ENCODE measurements around the gene SHROOM1. TPM values are rescaled to one million over a fixed set of nuclear protein-coding genes. Genes with fewer than 3 reads are reported as not detected.

SHROOM1 gene
- total and polyA plus RNA-seq, 2 of the 8 experiments (the other 6 are each of a cell fraction or from before 2014, with no cell fraction given): 3.9 to 5.2 TPM

DNA sequence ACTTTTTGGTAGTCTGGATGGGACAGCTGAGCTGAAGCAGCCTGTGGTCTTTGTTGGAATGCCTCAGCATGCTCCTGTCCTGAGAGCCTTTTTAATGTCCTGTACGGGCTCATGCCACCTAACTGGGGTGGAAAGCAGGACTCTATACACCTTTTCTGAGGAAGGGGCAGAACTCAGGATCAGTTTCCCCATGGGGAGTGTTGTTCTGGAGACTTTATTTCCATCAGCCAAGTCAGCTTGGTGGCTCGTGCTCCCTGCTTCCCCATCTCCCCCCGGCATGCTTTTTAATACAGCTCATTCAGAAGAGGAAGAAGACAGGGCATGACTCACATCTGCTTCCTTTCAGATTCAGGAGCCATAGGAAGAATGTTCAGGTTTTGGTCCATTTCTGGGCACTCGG is 48.3 kb downstream of the SHROOM1 start:
- Histone ChIP-seq H4K5ac (ENCODE audit: insufficient read length, low read depth, low read length) (no peak overlapping the region), H3K18ac (ENCODE audit: extremely low read depth, low read length) (no peak overlapping the region), H3K79me2 (ENCODE audit: control insufficient read depth in 1 of 2, insufficient read depth in 2 of 2, low read length in 2 of 2) (no peaks in the 10 kb centered on the region), H3K79me1 (ENCODE audit: low read depth, low read length) (no peaks in the 10 kb centered on the region), H3K27ac (ENCODE audit: low read depth, low read length) (no peak overlapping the region), H2AFZ (ENCODE audit: low read length) (no peak overlapping the region), H3K4me1 (replicated peaks in 1 of 4; ENCODE audit: control insufficient read depth in 3 of 4, insufficient read depth in 4 of 4, low read length in 3 of 4) (peaks cover 0 to 3% (median 1%) of the 10 kb centered on the region in 4 experiments; a peak in 3 of 7 replicates), H3K4me3 (ENCODE audit: extremely low read depth in 1 of 4, insufficient read depth in 2 of 4, low read depth in 3 of 4, low read length in 4 of 4) (no peak overlapping the region), H2BK120ac (replicated peaks; ENCODE audit: low read depth, low read length) (no peak overlapping the region), H2BK20ac (ENCODE audit: low read length) (no peak overlapping the region), H3K9ac (replicated peaks in 1 of 4; ENCODE audit: extremely low read depth in 1 of 4, low read depth in 3 of 4, low read length in 3 of 4) (no peak overlapping the region), H4K20me1 (replicated peaks in 1 of 2; ENCODE audit: control insufficient read depth in 1 of 2, insufficient read depth in 2 of 2, low read length in 2 of 2) (no peaks in the 10 kb centered on the region), H2BK5ac (ENCODE audit: low read depth, low read length) (no peak overlapping the region), H3K9me3 (ENCODE audit: insufficient read depth in 2 of 2, low read depth in 1 of 2, low read length in 1 of 2) (no peaks in the 10 kb centered on the region), H2AK5ac (ENCODE audit: low read depth, low read length) (no peak overlapping the region), H3K56ac (replicated peaks; ENCODE audit: insufficient read length, low read depth, low read length) (no peak overlapping the region), H3K14ac (ENCODE audit: insufficient read length) (no peak overlapping the region), H3K4me2 (ENCODE audit: insufficient read depth in 1 of 2, low read depth in 2 of 2, low read length in 2 of 2) (no peak overlapping the region), H4K91ac (replicated peaks; ENCODE audit: insufficient read length, low read length) (no peak overlapping the region), H4K8ac (ENCODE audit: extremely low read depth, insufficient read depth, low read length) (no peak overlapping the region), H3K27me3 (replicated peaks in 1 of 4; ENCODE audit: control insufficient read depth in 3 of 4, extremely low read depth in 1 of 4, insufficient read depth in 3 of 4, low read length in 3 of 4) (peaks cover 2 to 26% (median 17%) of the 10 kb centered on the region in 4 experiments), H3K36me3 (ENCODE audit: control insufficient read depth in 2 of 4, insufficient read depth in 4 of 4, low read length in 3 of 4) (no peaks in the 10 kb centered on the region), H2BK15ac (ENCODE audit: low read length) (no peak overlapping the region), H3K4ac (replicated peaks; ENCODE audit: insufficient read length, low read depth, low read length) (no peak overlapping the region), H3K23ac (ENCODE audit: insufficient read length) (no peak overlapping the region), H2BK12ac (ENCODE audit: low read depth, low read length) (no peak overlapping the region), H3K23me2 (ENCODE audit: low read depth, low read length) (peaks cover 6% of the 10 kb centered on the region)
- FAIRE-seq (no peak), DNase-seq (ENCODE audit: low read depth in 1 of 2, low spot score in 2 of 2) (no peak)
- ChIA-PET POLR2A (ENCODE audit: partially characterized antibody) (interaction anchor here (1.3 kb wide), 1 partner anchor 10 kb away, joined by 4 read pairs; no protein-coding TSS in a partner anchor), CTCF (ENCODE audit: partially characterized antibody) (interaction anchor here (0.6 to 1.7 kb wide), 9 partner anchors 9 to 47 kb away, joined by 3 to 11 read pairs (median 3); partner anchors contain the start of gene CCNI2)
- 73% methylated on average over 4 of the region's 4 CpGs; no CpG with 5 or more reads in 1 of the 2 experiments for WGBS, 2 experiments (ENCODE audit: extremely low coverage in 1 of 2, insufficient coverage in 1 of 2, insufficient read length in 1 of 2, insufficient replicate concordance in 2 of 2, low coverage in 1 of 2, low lambda C conversion rate in 2 of 2, missing lambda C conversion rate in 1 of 2)
- no peak for TF ChIP-seq EP300 (IDR thresholded peaks at IDR 0.05; ENCODE audit: borderline replicate concordance in 1 of 2, low read depth in 2 of 2, low read length in 2 of 2)
- TF ChIP-seq PHF8 (conservative IDR thresholded peaks at IDR 0.05; ENCODE audit: low read depth, low read length): no peak
- TF ChIP-seq NANOG (IDR thresholded peaks at IDR 0.05; ENCODE audit: insufficient read depth, low read depth, low read length, poor library complexity, severe bottlenecking): no peak
- TF ChIP-seq SUZ12 (IDR thresholded peaks at IDR 0.05; ENCODE audit: low read length): no peak
- no peak for TF ChIP-seq CBX8 (IDR thresholded peaks at IDR 0.05; ENCODE audit: borderline replicate concordance, low read depth, low read length)
- TF ChIP-seq SRF (IDR thresholded peaks at IDR 0.05; ENCODE audit: low read depth, low read length): no peak
- no peak for TF ChIP-seq BACH1 (IDR thresholded peaks at IDR 0.05; ENCODE audit: low read length)

Data from H1 (cell line).